ENCODE results near the gene CPTP.

DNA sequence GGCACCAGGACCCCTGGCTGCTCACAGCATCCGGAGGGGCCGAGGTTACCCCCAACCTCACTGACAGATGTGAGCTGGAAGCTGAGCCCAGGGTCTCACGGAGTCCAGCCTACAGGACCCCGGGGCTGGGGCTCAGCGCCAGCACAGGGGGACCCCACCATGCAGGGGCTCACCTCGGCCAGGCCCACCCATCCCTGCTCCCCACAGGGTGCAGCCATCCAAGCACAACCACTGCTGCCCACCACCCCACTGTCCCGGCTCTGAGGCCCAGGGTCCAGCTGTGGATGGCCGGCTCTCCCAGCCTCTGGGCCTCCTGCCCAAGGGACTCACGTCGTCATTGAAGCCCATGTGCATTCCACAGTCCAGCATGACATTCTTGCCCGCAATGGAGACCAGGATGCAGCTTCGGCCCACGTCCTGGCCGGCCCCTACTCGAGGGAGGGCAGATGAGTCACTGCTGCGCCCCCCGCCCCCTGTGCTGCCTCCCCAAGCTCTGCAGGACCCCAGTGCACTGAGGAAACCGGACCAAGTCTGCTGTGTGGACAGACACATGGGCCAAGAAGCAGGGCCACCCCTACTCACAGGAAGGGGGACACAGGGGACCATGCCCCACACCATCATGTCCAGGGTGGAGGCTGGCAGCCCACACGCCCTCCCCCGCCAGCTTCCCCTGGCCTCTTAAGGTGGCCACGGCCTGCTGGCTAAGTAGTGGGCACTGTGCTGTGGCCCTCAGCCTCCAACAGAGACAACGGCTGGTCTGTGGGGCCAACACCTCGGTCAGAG is 3.7 kb upstream of the CPTP start:
- TF ChIP-seq GATA2 (IDR thresholded peaks at IDR 0.05; ENCODE audit: low read depth, low read length): no peak
- TF ChIP-seq GATA3 (IDR thresholded peaks at IDR 0.05; ENCODE audit: low read depth, low read length): no peak
